HepG2 (cell line): ENCODE data around the gene FAM81A. TPM values are rescaled to one million over a fixed set of nuclear protein-coding genes. Genes with fewer than 3 reads are reported as not detected.
A peak's percentile ranks its signal among the peaks of the same experiment; 100 is the strongest.

ENCODE experiments used
- ATF2 ChIP-seq: sonication (generic); formaldehyde crosslinking; IDR thresholded peaks from 2 replicates; pipeline ENCODE4 v1.4.0; 2020; ENCODE audit warnings: missing genetic modification reagents
- SOX13 ChIP-seq, 3 experiments: fragments of 450-650 bp in 1 of 3; sonication (generic) in 1 of 3; formaldehyde crosslinking in 1 of 3; IDR thresholded peaks in 2 of 3; conservative IDR thresholded peaks in 1 of 3; 2 replicates each; pipeline versions ENCODE4 v1.5.0 to v1.6.1; 2016 to 2020; ENCODE audit warnings: antibody characterized with exemption in 1 of 3, mild to moderate bottlenecking in 1 of 3, missing compliant biosample characterization in 1 of 3, missing genetic modification reagents in 1 of 3, moderate library complexity in 1 of 3
- SP5 ChIP-seq: IDR thresholded peaks from 2 replicates; pipeline ENCODE4 v1.6.1; 2016; ENCODE audit warnings: low read depth, borderline replicate concordance
- ZBTB25 ChIP-seq: IDR thresholded peaks from 2 replicates; pipeline ENCODE4 v1.6.1; 2018; ENCODE audit warnings: missing genetic modification reagents
- ZBTB4 ChIP-seq: sonication (generic); formaldehyde crosslinking; IDR thresholded peaks from 2 replicates; pipeline ENCODE4 v1.4.0; 2020; ENCODE audit warnings: missing genetic modification reagents, mild to moderate bottlenecking, borderline replicate concordance
- ZFP90 ChIP-seq: sonication (generic); formaldehyde crosslinking; IDR thresholded peaks from 2 replicates; pipeline ENCODE4 v1.8.0; 2022; ENCODE audit warnings: missing genetic modification reagents, mild to moderate bottlenecking, inconsistent platforms, borderline replicate concordance
- ZMAT5 ChIP-seq: sonication (generic); formaldehyde crosslinking; IDR thresholded peaks from 2 replicates; pipeline ENCODE4 v1.5.0; 2020; ENCODE audit warnings: mild to moderate bottlenecking, low read depth, missing genetic modification reagents, borderline replicate concordance
- ZNF34 ChIP-seq: sonication (generic); formaldehyde crosslinking; IDR thresholded peaks from 2 replicates; pipeline ENCODE4 v1.4.0; 2020; ENCODE audit warnings: mild to moderate bottlenecking, missing genetic modification reagents, borderline replicate concordance
- ZNF589 ChIP-seq: sonication (generic); formaldehyde crosslinking; conservative IDR thresholded peaks from 2 replicates; pipeline ENCODE4 v1.8.0; 2022; ENCODE audit warnings: mild to moderate bottlenecking, moderate library complexity, missing genetic modification reagents
- ZNF607 ChIP-seq: sonication (generic); formaldehyde crosslinking; IDR thresholded peaks from 2 replicates; pipeline ENCODE4 v1.5.1; 2020; ENCODE audit warnings: missing genetic modification reagents, mild to moderate bottlenecking, borderline replicate concordance
- ZNF687 ChIP-seq: sonication (generic); formaldehyde crosslinking; IDR thresholded peaks from 2 replicates; pipeline ENCODE4 v1.5.1; 2020; ENCODE audit warnings: mild to moderate bottlenecking, missing genetic modification reagents, moderate library complexity
- ZNF816 ChIP-seq: sonication (generic); formaldehyde crosslinking; IDR thresholded peaks from 2 replicates; pipeline ENCODE4 v1.8.0; 2022; ENCODE audit warnings: missing genetic modification reagents, mild to moderate bottlenecking, borderline replicate concordance
- ZNF891 ChIP-seq: sonication (generic); formaldehyde crosslinking; IDR thresholded peaks from 2 replicates; pipeline ENCODE4 v1.5.0; 2020; ENCODE audit warnings: mild to moderate bottlenecking, missing genetic modification reagents
- polyA plus RNA-seq, 8 experiments: library from polyadenylated mRNA; depleted of rRNA in 3 of 8; stranded (reverse) in 7 of 8; unstranded in 1 of 8; fragments of >200 nt; fragmentation: Illumina TruSeq in 4 of 8; extraction: Trizol in 4 of 8; gene quantifications; 2 replicates each; pipeline versions ENCODE4 v1.2.1 to v1.2.3, GENCODE V29; 2011 to 2016; ENCODE audit warnings: low read depth in 4 of 8, missing spikeins in 1 of 8, mixed read lengths in 1 of 8; ENCODE audit not compliant: insufficient read depth in 1 of 8
- total RNA-seq, 5 experiments: library from RNA; depleted of rRNA; stranded (reverse); fragments of >200 nt; fragmentation: Illumina TruSeq; extraction: Trizol; gene quantifications; 2 replicates each; pipeline ENCODE4 v1.2.3, GENCODE V29; 2016; ENCODE audit warnings: low read depth in 1 of 5
- TF ChIP-seq, protein P1 (sequence below): sonication (generic); formaldehyde crosslinking; IDR thresholded peaks from 2 replicates; pipeline ENCODE4 v1.8.0; 2023; ENCODE audit warnings: mild to moderate bottlenecking, missing genetic modification reagents

Gene FAM81A
- total and polyA plus RNA-seq, 2 of the 13 experiments (the other 11 are each of a cell fraction or from before 2014, with no cell fraction given) = 0.09 TPM; not detected in 1

GRCh38 chr15:59553879-59554735, 116.1 kb downstream of the FAM81A start (continued):
- no peak for TF ChIP-seq ZNF607
- TF ChIP-seq ZNF34 (CRISPR knock-in tag) = 0 out of 2 replicates have a peak, but pooled peaks have one; percentile 31
- TF ChIP-seq, protein P1, sequence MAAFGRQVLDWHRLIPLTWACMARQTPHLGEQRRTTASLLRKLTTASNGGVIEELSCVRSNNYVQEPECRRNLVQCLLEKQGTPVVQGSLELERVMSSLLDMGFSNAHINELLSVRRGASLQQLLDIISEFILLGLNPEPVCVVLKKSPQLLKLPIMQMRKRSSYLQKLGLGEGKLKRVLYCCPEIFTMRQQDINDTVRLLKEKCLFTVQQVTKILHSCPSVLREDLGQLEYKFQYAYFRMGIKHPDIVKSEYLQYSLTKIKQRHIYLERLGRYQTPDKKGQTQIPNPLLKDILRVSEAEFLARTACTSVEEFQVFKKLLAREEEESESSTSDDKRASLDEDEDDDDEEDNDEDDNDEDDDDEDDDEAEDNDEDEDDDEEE = no peak
- TF ChIP-seq SP5 = peak; percentile 73; the same call in 1 of the 2 replicates
- peak; percentile 83 for TF ChIP-seq ZBTB25 (CRISPR knock-in tag)
- peak; percentile 100 for TF ChIP-seq SOX13 (IDR thresholded peaks at IDR 0.05)
- TF ChIP-seq SOX13 (CRISPR knock-in tag; conservative IDR thresholded peaks at IDR 0.05 in 1 of 2, IDR thresholded peaks at IDR 0.05 in 1 of 2) = peak in 1 of 2 experiments; percentile 100; a peak in 2 of 4 replicates
- TF ChIP-seq ZNF816 (CRISPR knock-in tag) = peak; percentile 76; the same call in 1 of the 2 replicates
- TF ChIP-seq ATF2 (CRISPR knock-in tag) = peak; percentile 80
- TF ChIP-seq ZNF687 (CRISPR knock-in tag) = no peak
- TF ChIP-seq ZMAT5 (CRISPR knock-in tag) = no peak
- no peak for TF ChIP-seq ZNF891 (CRISPR knock-in tag)
- TF ChIP-seq ZNF589 = no peak; the same call in 1 of the 2 replicates
- TF ChIP-seq ZFP90 (CRISPR knock-in tag) = no peak
- TF ChIP-seq ZBTB4 (CRISPR knock-in tag) = no peak
